HepG2 (cell line): ENCODE data around the gene GDPD1. TPM values are rescaled to one million over a fixed set of nuclear protein-coding genes. Genes with fewer than 3 reads are reported as not detected.

Experiments used
- ATAC-seq: fragments of 200-7000 bp; cut with Tn5 transposase; 3 replicates; pipeline ENCODE4 v1.9.1; 2020; ENCODE audit warnings: mild to moderate bottlenecking, moderate library complexity
- BruUV-seq: library from RNA; stranded (reverse); fragments of 400-500 nt; replicated peaks from 2 replicates; lab custom pipeline; 2021; lab: Mats Ljungman, UMichigan
- CTCF ChIA-PET: fragments of 300-600 bp; formaldehyde crosslinking; extraction: SDS; loops from one replicate; lab custom pipeline; 2021; ENCODE audit warnings: low total read pairs, inconsistent platforms, low intra/inter-chr PET ratio; lab: Yijun Ruan, JAX
- POLR2A ChIA-PET: fragments of 350-600 bp; sonication (Branson Sonifier 250); formaldehyde crosslinking; loops from one replicate; lab custom pipeline; 2020; ENCODE audit warnings: antibody characterized with exemption, inconsistent platforms; lab: Yijun Ruan, JAX
- DNase-seq: peaks from one replicate; pipeline ENCODE4 v3.0.0-alpha.2; 2015; ENCODE audit warnings: low spot score
- FAIRE-seq: peaks from 3 replicates; lab custom pipeline; 2011; peaks lifted over from hg19 to GRCh38; lab: Jason Lieb, UNC
- H2AFZ ChIP-seq: one replicate; pipeline ENCODE4 v1.6.1; 2011; ENCODE audit warnings: low read length, inconsistent platforms
- H3K27ac ChIP-seq: fragments of 300-600 bp; 3 replicates; pipeline ENCODE4 v1.8.0; 2011; ENCODE audit warnings: mixed run types, mild to moderate bottlenecking, mixed read lengths, low read length, inconsistent platforms; ENCODE audit not compliant: insufficient read depth; ENCODE audit errors: extremely low read length
- H3K27me3 ChIP-seq, 2 experiments: fragments of 200-600 bp in 1 of 2; 2 replicates in 1 of 2; 3 replicates in 1 of 2; pipeline versions ENCODE4 v1.6.0 to v1.8.0; 2011; ENCODE audit warnings: low read length in 2 of 2, mild to moderate bottlenecking in 2 of 2, moderate library complexity in 2 of 2, inconsistent platforms in 1 of 2; ENCODE audit not compliant: insufficient read depth in 2 of 2, control insufficient read depth in 1 of 2
- H3K36me3 ChIP-seq, 2 experiments: fragments of 200-600 bp in 1 of 2; replicated peaks in 1 of 2; 2 replicates in 1 of 2; 3 replicates in 1 of 2; pipeline versions ENCODE4 v1.5.1 to v1.8.0; 2011; ENCODE audit warnings: low read length in 2 of 2, inconsistent platforms in 1 of 2; ENCODE audit not compliant: insufficient read depth in 2 of 2, control insufficient read depth in 1 of 2
- H3K4me1 ChIP-seq: 2 replicates; pipeline ENCODE4 v1.5.1; 2012; ENCODE audit warnings: low read length, inconsistent platforms; ENCODE audit not compliant: insufficient read depth
- H3K4me2 ChIP-seq: 2 replicates; pipeline ENCODE4 v1.6.0; 2011; ENCODE audit warnings: low read depth, low read length, inconsistent platforms
- H3K4me3 ChIP-seq, 3 experiments: fragments of 200-600 bp in 1 of 3; sonication (generic), shearing (Covaris generic) in 1 of 3; replicated peaks in 1 of 3; 2 replicates each; pipeline ENCODE4 v1.5.1; 2011 to 2016; ENCODE audit warnings: low read length in 3 of 3, inconsistent platforms in 2 of 3, low read depth in 2 of 3, mild to moderate bottlenecking in 2 of 3, control low read depth in 1 of 3, mixed read lengths in 1 of 3; ENCODE audit not compliant: insufficient read depth in 1 of 3
- H3K79me2 ChIP-seq: one replicate; pipeline ENCODE4 v1.6.1; 2011; ENCODE audit warnings: low read length, inconsistent platforms; ENCODE audit not compliant: insufficient read depth
- H3K9ac ChIP-seq: 2 replicates; pipeline ENCODE4 v1.6.0; 2011; ENCODE audit warnings: mild to moderate bottlenecking, low read depth, low read length, inconsistent platforms; ENCODE audit not compliant: insufficient read depth
- H3K9me3 ChIP-seq: 2 replicates; pipeline ENCODE4 v1.5.1; 2012; ENCODE audit warnings: mild to moderate bottlenecking, low read length
- H4K20me1 ChIP-seq: 2 replicates; pipeline ENCODE4 v1.6.0; 2011; ENCODE audit warnings: inconsistent platforms, mild to moderate bottlenecking, low read length, moderate library complexity; ENCODE audit not compliant: insufficient read depth
- CSRNP1 ChIP-seq: sonication (generic); formaldehyde crosslinking; IDR thresholded peaks from 2 replicates; pipeline ENCODE4 v1.8.1; 2023; ENCODE audit warnings: mild to moderate bottlenecking, missing genetic modification reagents
- ETS1 ChIP-seq: sonication (generic); formaldehyde crosslinking; IDR thresholded peaks from 2 replicates; pipeline ENCODE4 v1.4.0; 2020; ENCODE audit warnings: missing genetic modification reagents
- HNF4G ChIP-seq, 2 experiments: sonication (generic) in 1 of 2; formaldehyde crosslinking in 1 of 2; IDR thresholded peaks; 2 replicates each; pipeline versions ENCODE4 v1.4.0 to v1.6.1; 2011 to 2020; ENCODE audit warnings: borderline replicate concordance in 2 of 2, low read depth in 2 of 2, mild to moderate bottlenecking in 2 of 2, low read length in 1 of 2, missing genetic modification reagents in 1 of 2, moderate library complexity in 1 of 2
- RNF2 ChIP-seq: fragments of 450-650 bp; conservative IDR thresholded peaks from 2 replicates; pipeline ENCODE4 v1.6.1; 2016; ENCODE audit warnings: low read depth
- SP4 ChIP-seq: sonication (generic); formaldehyde crosslinking; IDR thresholded peaks from 2 replicates; pipeline ENCODE4 v1.8.1; 2023; ENCODE audit warnings: mild to moderate bottlenecking, missing genetic modification reagents
- SSRP1 ChIP-seq: IDR thresholded peaks from 2 replicates; pipeline ENCODE4 v1.6.1; 2016; ENCODE audit warnings: control low read depth
- TMF1 ChIP-seq: sonication (generic); formaldehyde crosslinking; IDR thresholded peaks from 2 replicates; pipeline ENCODE4 v1.8.1; 2022; ENCODE audit warnings: low read depth, missing genetic modification reagents
- ZC3H4 ChIP-seq: sonication (generic); formaldehyde crosslinking; IDR thresholded peaks from 2 replicates; pipeline ENCODE4 v1.4.0; 2020; ENCODE audit warnings: missing genetic modification reagents, borderline replicate concordance
- ZFP82 ChIP-seq: sonication (generic); formaldehyde crosslinking; IDR thresholded peaks from 2 replicates; pipeline ENCODE4 v1.5.1; 2020; ENCODE audit warnings: mild to moderate bottlenecking, missing genetic modification reagents, borderline replicate concordance
- ZNF558 ChIP-seq: sonication (generic); formaldehyde crosslinking; IDR thresholded peaks from 2 replicates; pipeline ENCODE4 v1.9.0; 2022; ENCODE audit warnings: mild to moderate bottlenecking, missing genetic modification reagents, borderline replicate concordance
- WGBS: methylation state at CpG from one replicate; pipeline ENCODE4 v1.1.6; 2017; ENCODE audit warnings: low lambda C conversion rate; 5-methylcytosine and 5-hydroxymethylcytosine counted together
- in situ Hi-C: cut with HindIII; loops from 2 replicates; pipeline ENCODE4 v1.10.0; 2017; ENCODE audit warnings: low pct_unique_long_range_greater_than_20kb; ENCODE audit not compliant: extremely low pct_ligation_motif_present
- intact Hi-C: fragments of 100-400 bp; cut with micrococcal nuclease; formaldehyde crosslinking; loops from one replicate; pipeline ENCODE4 v1.10.0; 2022; ENCODE audit not compliant: unreplicated experiment
- polyA plus RNA-seq, 8 experiments: library from polyadenylated mRNA; depleted of rRNA in 3 of 8; stranded (reverse) in 7 of 8; unstranded in 1 of 8; fragments of >200 nt; fragmentation: Illumina TruSeq in 4 of 8; extraction: Trizol in 4 of 8; gene quantifications; 2 replicates each; pipeline versions ENCODE4 v1.2.1 to v1.2.3, GENCODE V29; 2011 to 2016; ENCODE audit warnings: low read depth in 4 of 8, missing spikeins in 1 of 8, mixed read lengths in 1 of 8; ENCODE audit not compliant: insufficient read depth in 1 of 8
- total RNA-seq, 5 experiments: library from RNA; depleted of rRNA; stranded (reverse); fragments of >200 nt; fragmentation: Illumina TruSeq; extraction: Trizol; gene quantifications; 2 replicates each; pipeline ENCODE4 v1.2.3, GENCODE V29; 2016; ENCODE audit warnings: low read depth in 1 of 5

The GDPD1 gene
- total and polyA plus RNA-seq, 2 of the 13 experiments (the other 11 are each of a cell fraction or from before 2014, with no cell fraction given): 6.0 to 7.7 TPM

- TF ChIP-seq HNF4G (IDR thresholded peaks at IDR 0.05; ENCODE audit: borderline replicate concordance, low read depth, low read length): no peak
- TF ChIP-seq HNF4G (CRISPR knock-in tag; IDR thresholded peaks at IDR 0.05; ENCODE audit: borderline replicate concordance, low read depth): no peak
- TF ChIP-seq TMF1 (CRISPR knock-in tag): no peak
- TF ChIP-seq SP4 (CRISPR knock-in tag): no peak
- TF ChIP-seq CSRNP1 (CRISPR knock-in tag): no peak
- TF ChIP-seq SSRP1 (CRISPR knock-in tag): no peak
- no peak for TF ChIP-seq ZC3H4 (CRISPR knock-in tag)
- TF ChIP-seq ZNF558 (CRISPR knock-in tag): no peak
- TF ChIP-seq RNF2: no peak
- TF ChIP-seq ETS1 (CRISPR knock-in tag): no peak
- TF ChIP-seq ZFP82: no peak
- 100% methylated on average over 3 of the region's 3 CpGs for WGBS
- in situ Hi-C loops: no loop called here
- DNase-seq: no peak
- FAIRE-seq: no peak
- BruUV-seq: no TSS peak
- H3K9ac ChIP-seq: no peak overlapping the region
- intact Hi-C loops: no loop called here
- ChIA-PET CTCF (no interaction called here), POLR2A (no interaction called here)
- peaks cover 20 to 69% of the 10 kb centered on the region in 2 experiments for H3K36me3 ChIP-seq
- no peak for ATAC-seq
- H4K20me1 ChIP-seq: no peaks in the 10 kb centered on the region
- no peaks in the 10 kb centered on the region for H3K4me1 ChIP-seq
- H3K4me3 ChIP-seq: no peak overlapping the region
- no peak overlapping the region for H3K4me2 ChIP-seq
- no peaks in the 10 kb centered on the region for H3K79me2 ChIP-seq
- no peak overlapping the region for H3K27ac ChIP-seq
- H2AFZ ChIP-seq: no peak overlapping the region
- H3K9me3 ChIP-seq: no peaks in the 10 kb centered on the region
- no peaks in the 10 kb centered on the region; a peak in 1 of 5 replicates for H3K27me3 ChIP-seq
These were observed 26.9 kb upstream of the GDPD1 start for GRCh38 chr17:59193336-59193862.
